Trophoblast cell (in vitro differentiated cells and primary cell): ENCODE measurements around the gene TTC31.

ENCODE experiments used
- DNase-seq, 2 donors: peaks; one replicate each; pipeline ENCODE4 v3.0.0-alpha.2; 2016
- H2AFZ ChIP-seq: 2 replicates; pipeline ENCODE4 v1.6.1; 2013; ENCODE audit warnings: low read length, moderate library complexity, mild to moderate bottlenecking; ENCODE audit not compliant: insufficient read depth, poor library complexity
- H2AK5ac ChIP-seq: 2 replicates; pipeline ENCODE4 v1.6.1; 2013; ENCODE audit warnings: mild to moderate bottlenecking, low read length
- H2BK120ac ChIP-seq: 2 replicates; pipeline ENCODE4 v1.6.1; 2013; ENCODE audit warnings: low read length, mild to moderate bottlenecking, moderate library complexity; ENCODE audit not compliant: insufficient read depth, poor library complexity
- H2BK12ac ChIP-seq: 2 replicates; pipeline ENCODE4 v1.6.1; 2013; ENCODE audit warnings: mild to moderate bottlenecking, low read length, moderate library complexity
- H2BK5ac ChIP-seq: 2 replicates; pipeline ENCODE4 v1.6.1; 2013; ENCODE audit warnings: low read length, low read depth, moderate library complexity, mild to moderate bottlenecking; ENCODE audit not compliant: poor library complexity
- H3K14ac ChIP-seq: 2 replicates; pipeline ENCODE4 v1.6.1; 2013; ENCODE audit warnings: mild to moderate bottlenecking, low read length
- H3K18ac ChIP-seq: 2 replicates; pipeline ENCODE4 v1.6.1; 2013; ENCODE audit warnings: mild to moderate bottlenecking, low read length
- H3K23ac ChIP-seq: 2 replicates; pipeline ENCODE4 v1.6.1; 2013; ENCODE audit warnings: low read length
- H3K27ac ChIP-seq: 2 replicates; pipeline ENCODE4 v1.5.1; 2013; ENCODE audit warnings: low read depth, mild to moderate bottlenecking, inconsistent platforms, low read length, moderate library complexity
- H3K27me3 ChIP-seq: 2 replicates; pipeline ENCODE4 v1.6.1; 2013; ENCODE audit warnings: inconsistent platforms, mild to moderate bottlenecking, low read length, moderate library complexity; ENCODE audit not compliant: insufficient read depth
- H3K36me3 ChIP-seq, 2 experiments: 1 replicate in 1 of 2; 2 replicates in 1 of 2; pipeline ENCODE4 v1.6.1; 2013; ENCODE audit warnings: low read length in 2 of 2, mild to moderate bottlenecking in 2 of 2, moderate library complexity in 1 of 2; ENCODE audit not compliant: insufficient read depth in 2 of 2, control insufficient read depth in 1 of 2
- H3K4ac ChIP-seq: 2 replicates; pipeline ENCODE4 v1.6.1; 2013; ENCODE audit warnings: low read depth, mild to moderate bottlenecking, low read length, moderate library complexity
- H3K4me1 ChIP-seq, 2 experiments: 1 replicate in 1 of 2; 2 replicates in 1 of 2; pipeline ENCODE4 v1.6.1; 2013; ENCODE audit warnings: low read length in 2 of 2, mild to moderate bottlenecking in 2 of 2, moderate library complexity in 1 of 2; ENCODE audit not compliant: insufficient read depth in 2 of 2, control insufficient read depth in 1 of 2
- H3K4me2 ChIP-seq: 2 replicates; pipeline ENCODE4 v1.6.1; 2013; ENCODE audit warnings: inconsistent platforms, mild to moderate bottlenecking, low read length, moderate library complexity
- H3K4me3 ChIP-seq: 2 replicates; pipeline ENCODE4 v1.5.1; 2013; ENCODE audit warnings: mild to moderate bottlenecking, low read depth, low read length, inconsistent platforms
- H3K79me1 ChIP-seq: one replicate; pipeline ENCODE4 v1.6.1; 2013; ENCODE audit warnings: low read length
- H3K79me2 ChIP-seq: 2 replicates; pipeline ENCODE4 v1.6.1; 2013; ENCODE audit warnings: low read length, mild to moderate bottlenecking; ENCODE audit not compliant: control insufficient read depth, insufficient read depth, poor library complexity
- H3K9ac ChIP-seq: 2 replicates; pipeline ENCODE4 v1.6.1; 2013; ENCODE audit warnings: mild to moderate bottlenecking, low read length
- H3K9me3 ChIP-seq: 2 replicates; pipeline ENCODE4 v1.6.1; 2013; ENCODE audit warnings: low read depth, mild to moderate bottlenecking, control low read depth, inconsistent platforms, low read length; ENCODE audit not compliant: insufficient read depth
- H4K12ac ChIP-seq: 2 replicates; pipeline ENCODE4 v1.6.1; 2013; ENCODE audit warnings: low read depth, mild to moderate bottlenecking, low read length, moderate library complexity
- H4K8ac ChIP-seq: 2 replicates; pipeline ENCODE4 v1.6.1; 2013; ENCODE audit warnings: low read depth, mild to moderate bottlenecking, low read length, moderate library complexity
- H4K91ac ChIP-seq: one replicate; pipeline ENCODE4 v1.6.1; 2013; ENCODE audit warnings: low read depth, mild to moderate bottlenecking, low read length, moderate library complexity
- WGBS: extraction: QIAGEN DNeasy Blood & Tissue Kit; methylation state at CpG from one replicate; pipeline ENCODE4 v1.1.7; 2013; ENCODE audit warnings: missing lambda C conversion rate; ENCODE audit not compliant: insufficient read length, insufficient coverage; ENCODE audit errors: extremely low coverage; 5-methylcytosine and 5-hydroxymethylcytosine counted together

TTC31 gene

DNA sequence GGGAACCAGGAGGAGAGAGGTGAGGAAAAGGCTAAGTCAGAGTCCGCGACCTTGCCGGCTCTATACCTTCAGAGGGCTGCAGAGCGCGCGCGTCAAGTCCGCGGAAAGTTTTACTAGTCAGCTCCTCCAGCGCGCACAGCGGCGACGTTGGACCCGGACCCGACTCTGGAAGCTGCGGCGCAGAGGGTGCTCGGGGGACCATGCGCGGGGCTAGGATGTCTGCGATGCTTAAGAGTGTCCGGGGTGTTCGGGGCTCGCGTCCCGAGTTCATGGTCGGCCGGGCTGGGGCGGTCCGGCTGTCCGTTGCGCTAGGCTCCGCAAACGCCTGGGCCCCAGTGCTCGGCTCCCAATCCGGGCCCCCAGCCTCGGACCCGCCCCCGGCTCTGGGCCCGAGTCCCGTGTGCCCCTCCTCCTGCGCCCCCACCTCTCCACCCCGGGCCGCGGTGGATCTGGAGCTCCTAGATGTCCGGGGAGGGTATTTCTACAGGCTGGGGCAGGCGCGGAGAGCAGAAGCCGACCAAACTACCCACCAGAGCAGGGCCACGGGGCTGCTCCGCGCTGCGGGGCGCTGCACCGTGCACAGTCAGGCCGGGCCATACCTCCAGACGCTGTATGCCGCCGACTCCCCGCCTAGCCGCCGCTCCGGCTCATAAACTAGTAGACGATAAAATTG is 16.5 kb downstream of the TTC31 start, which contains the start of gene LBX2:
TSS of gene LBX2 (minus strand) at position 337 of the 673 bp plus-strand sequence. CDS start at position 271, 66 bp downstream.
- Histone ChIP-seq H3K36me3 (no peaks in the 10 kb centered on the region), H2BK5ac (no peak within 1 kb of the TSS), H3K4me1 (peaks cover 29% of the 10 kb centered on the region in 2 experiments), H2AFZ (peak within 1 kb of the TSS; percentile 27), H3K27me3 (peaks cover 67% of the 10 kb centered on the region), H2BK120ac (no peak within 1 kb of the TSS), H3K4ac (no peak within 1 kb of the TSS), H3K4me3 (peak within 1 kb of the TSS; percentile 30), H4K91ac (no peak within 1 kb of the TSS), H3K14ac (no peak within 1 kb of the TSS), H3K9me3 (peaks cover 2% of the 10 kb centered on the region), H3K18ac (no peak within 1 kb of the TSS), H3K79me1 (peaks cover 19% of the 10 kb centered on the region), H4K12ac (no peak within 1 kb of the TSS), H3K23ac (no peak within 1 kb of the TSS), H2AK5ac (no peak within 1 kb of the TSS), H4K8ac (no peak within 1 kb of the TSS), H3K27ac (no peak within 1 kb of the TSS), H3K9ac (no peak within 1 kb of the TSS), H2BK12ac (no peak within 1 kb of the TSS), H3K4me2 (peak within 1 kb of the TSS; percentile 63), H3K79me2 (peaks cover 8% of the 10 kb centered on the region)
- DNase-seq = peak in 1 of 2 donors; percentile 17
- no CpG with 5 or more reads among the region's 65 CpGs for WGBS

DNA sequence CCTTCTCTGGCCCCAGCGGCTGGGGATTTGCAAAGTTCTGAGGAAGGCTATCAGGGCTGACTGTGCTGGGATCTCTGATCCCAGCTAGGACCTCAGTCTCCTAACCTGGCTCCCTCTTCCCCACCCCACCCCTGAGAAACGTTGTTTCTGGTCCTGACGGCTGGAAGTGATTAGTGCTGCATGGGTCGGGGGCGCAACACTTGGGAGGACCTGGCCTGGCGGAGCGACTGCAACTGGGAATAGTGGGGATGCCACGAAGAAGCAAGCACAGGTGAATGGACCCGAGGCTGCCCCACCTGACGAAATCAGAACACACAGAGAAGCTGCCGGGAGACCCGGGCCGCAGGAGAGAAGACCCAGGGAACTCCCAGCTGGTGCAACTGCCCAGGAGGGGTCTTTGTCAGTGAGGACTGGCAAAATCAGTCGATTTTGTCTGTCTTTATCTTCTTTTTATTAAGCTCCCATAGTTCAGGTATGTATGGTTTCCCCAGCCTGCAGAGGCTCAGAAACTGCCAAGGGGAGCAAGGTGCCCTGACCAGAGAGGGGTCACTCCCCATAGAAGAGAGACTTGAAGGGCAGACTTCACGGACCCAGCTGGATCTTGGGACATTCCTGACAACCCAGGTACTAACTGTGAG is 17.2 kb downstream of the TTC31 start:
- H4K12ac ChIP-seq = no peak overlapping the region
- no peak overlapping the region for H2BK12ac ChIP-seq
- peaks cover 8% of the 10 kb centered on the region for H3K79me2 ChIP-seq
- no peak overlapping the region for H2AFZ ChIP-seq
- no peak overlapping the region for H3K18ac ChIP-seq
- peaks cover 67% of the 10 kb centered on the region for H3K27me3 ChIP-seq
- peaks cover 29% of the 10 kb centered on the region in 2 experiments for H3K4me1 ChIP-seq
- no peak overlapping the region for H3K4me3 ChIP-seq
- no CpG with 5 or more reads among the region's 15 CpGs for WGBS
- peaks cover 19% of the 10 kb centered on the region for H3K79me1 ChIP-seq
- no peak overlapping the region for H3K27ac ChIP-seq
- H3K4me2 ChIP-seq = no peak overlapping the region
- no peak overlapping the region for H4K8ac ChIP-seq
- no peak overlapping the region for H3K4ac ChIP-seq
- no peak overlapping the region for H3K23ac ChIP-seq
- no peak overlapping the region for H3K9ac ChIP-seq
- no peak overlapping the region for H3K14ac ChIP-seq
- DNase-seq = no peak
- H3K9me3 ChIP-seq = peaks cover 2% of the 10 kb centered on the region
- H2BK5ac ChIP-seq = no peak overlapping the region
- H3K36me3 ChIP-seq = peaks cover 0 to under 1% of the 10 kb centered on the region in 2 experiments
- no peak overlapping the region for H4K91ac ChIP-seq
- H2BK120ac ChIP-seq = no peak overlapping the region
- H2AK5ac ChIP-seq = no peak overlapping the region

DNA sequence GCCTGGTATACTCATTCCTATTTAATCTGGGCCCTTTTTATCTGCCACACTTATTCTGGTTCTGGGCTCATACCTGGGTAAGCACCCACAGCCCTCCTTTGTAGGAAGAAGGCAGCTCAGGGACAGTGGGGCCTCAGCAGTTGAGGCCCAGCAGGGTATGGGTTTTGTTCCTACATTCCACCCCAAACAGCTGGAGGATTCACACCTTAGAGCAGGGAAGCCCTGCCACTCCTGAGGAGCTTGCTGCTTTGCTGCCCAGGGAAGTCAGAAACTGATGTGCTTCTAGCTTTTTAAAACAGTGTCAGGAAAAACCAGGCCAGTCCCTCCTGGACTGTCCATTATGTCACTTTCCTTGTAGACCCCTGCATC is 17.7 kb downstream of the TTC31 start:
- H2BK5ac ChIP-seq = no peak overlapping the region
- peaks cover 8% of the 10 kb centered on the region for H3K79me2 ChIP-seq
- peaks cover 29% of the 10 kb centered on the region in 2 experiments for H3K4me1 ChIP-seq
- no peak overlapping the region for H2AFZ ChIP-seq
- H4K8ac ChIP-seq = no peak overlapping the region
- no peak overlapping the region for H3K23ac ChIP-seq
- peaks cover 19% of the 10 kb centered on the region for H3K79me1 ChIP-seq
- no peak overlapping the region for H3K4ac ChIP-seq
- H3K27me3 ChIP-seq = peaks cover 67% of the 10 kb centered on the region
- no peak overlapping the region for H2BK120ac ChIP-seq
- no peak overlapping the region for H4K12ac ChIP-seq
- H3K36me3 ChIP-seq = peaks cover 3 to 5% of the 10 kb centered on the region in 2 experiments
- no peak overlapping the region for H2BK12ac ChIP-seq
- no peak overlapping the region for H3K9ac ChIP-seq
- no peak overlapping the region for H2AK5ac ChIP-seq
- no peak overlapping the region for H3K4me2 ChIP-seq
- no peak overlapping the region for H3K27ac ChIP-seq
- H3K4me3 ChIP-seq = no peak overlapping the region
- no peak for DNase-seq
- no peak overlapping the region for H3K14ac ChIP-seq
- peaks cover 2% of the 10 kb centered on the region for H3K9me3 ChIP-seq
- H3K18ac ChIP-seq = no peak overlapping the region
- no peak overlapping the region for H4K91ac ChIP-seq

- DNase-seq = no peak
- Histone ChIP-seq H2BK120ac (no peak overlapping the region), H2BK5ac (no peak overlapping the region), H3K23ac (no peak overlapping the region), H4K12ac (no peak overlapping the region), H3K4me1 (peaks cover 33 to 34% of the 10 kb centered on the region in 2 experiments), H2AFZ (no peak overlapping the region), H3K4me3 (no peak overlapping the region), H2BK12ac (no peak overlapping the region), H3K79me1 (peaks cover 19% of the 10 kb centered on the region), H3K27me3 (peaks cover 67% of the 10 kb centered on the region), H3K79me2 (peaks cover 8% of the 10 kb centered on the region), H3K4ac (no peak overlapping the region), H3K4me2 (no peak overlapping the region), H2AK5ac (no peak overlapping the region), H3K36me3 (peaks cover 8 to 11% of the 10 kb centered on the region in 2 experiments), H3K9me3 (peaks cover 4% of the 10 kb centered on the region), H3K18ac (no peak overlapping the region), H3K14ac (no peak overlapping the region), H4K91ac (no peak overlapping the region), H4K8ac (no peak overlapping the region), H3K9ac (no peak overlapping the region), H3K27ac (no peak overlapping the region)
- WGBS = no CpG with 5 or more reads among the region's 18 CpGs
These were observed 18.6 kb downstream of the TTC31 start for GRCh38 chr2:74501335-74502071.
